Esophagus muscularis mucosa (tissue), 4 donors: ENCODE data around the gene LIN52. TPM values are rescaled to one million over a fixed set of nuclear protein-coding genes. Genes with fewer than 3 reads are reported as not detected.

ENCODE experiments used
- DNase-seq: peaks from one replicate; pipeline ENCODE4 v3.0.0-alpha.2; 2017; ENCODE audit errors: extremely low spot score
- H3K27ac ChIP-seq, 4 donors: fragments of 200-600 bp; sonication (generic); replicated peaks in 1 of 4; 1 replicate in 3 of 4; 2 replicates in 1 of 4; pipeline ENCODE4 v1.5.1; 2016 to 2019; ENCODE audit warnings: mild to moderate bottlenecking in 1 of 4
- H3K27me3 ChIP-seq, 4 donors: fragments of 200-600 bp; sonication (generic); one replicate each; pipeline versions ENCODE4 v1.5.1 to v1.6.0; 2016 to 2019
- H3K36me3 ChIP-seq, 4 donors: fragments of 200-600 bp; sonication (generic); one replicate each; pipeline ENCODE4 v1.5.1; 2016 to 2019
- H3K4me1 ChIP-seq, 4 donors: fragments of 200-600 bp; sonication (generic); one replicate each; pipeline ENCODE4 v1.5.1; 2016 to 2019
- H3K4me3 ChIP-seq, 4 donors: fragments of 200-600 bp; sonication (generic); 1 replicate in 2 of 4; 2 replicates in 2 of 4; pipeline ENCODE4 v1.5.1; 2016 to 2019; ENCODE audit warnings: mild to moderate bottlenecking in 4 of 4, moderate library complexity in 1 of 4
- H3K9me3 ChIP-seq, 4 donors: fragments of 200-600 bp; sonication (generic); 1 replicate in 3 of 4; 2 replicates in 1 of 4; pipeline ENCODE4 v1.5.1; 2016 to 2019
- CTCF ChIP-seq, 3 experiments: fragments of 200-600 bp in 2 of 3; fragments of 450-650 bp in 1 of 3; sonication (generic) in 2 of 3; IDR thresholded peaks; one replicate each; pipeline ENCODE4 v1.5.1; 2017 to 2019; ENCODE audit warnings: antibody characterized with exemption in 3 of 3, mild to moderate bottlenecking in 2 of 3, moderate library complexity in 1 of 3
- EP300 ChIP-seq: sonication (generic); formaldehyde crosslinking; IDR thresholded peaks from one replicate; pipeline ENCODE4 v1.6.1; 2017; ENCODE audit warnings: antibody characterized with exemption
- POLR2A ChIP-seq: fragments of 450-650 bp; IDR thresholded peaks from one replicate; pipeline ENCODE4 v1.6.1; 2017; ENCODE audit warnings: antibody characterized with exemption, moderate library complexity, mild to moderate bottlenecking, low read depth
- POLR2AphosphoS5 ChIP-seq, 2 donors: sonication (generic); formaldehyde crosslinking; IDR thresholded peaks; one replicate each; pipeline ENCODE4 v1.6.1; 2017; ENCODE audit warnings: antibody characterized with exemption in 2 of 2
- WGBS: methylation state at CpG from one replicate; pipeline ENCODE4 v1.1.5; 2018; 5-methylcytosine and 5-hydroxymethylcytosine counted together
- intact Hi-C: fragments of 100-400 bp; cut with DNase I; formaldehyde crosslinking; loops from one replicate; pipeline ENCODE4 v1.15.1; 2023
- total RNA-seq, 4 donors: library from RNA; depleted of rRNA; stranded (reverse); fragments of >200 nt; gene quantifications; one replicate each; pipeline versions ENCODE4 v1.1.0 to v1.2.1, GENCODE V29; 2016

The LIN52 gene
- total RNA-seq, 4 donors from 2014 or later = 8.4 to 13.5 (median 11.7) TPM

DNA sequence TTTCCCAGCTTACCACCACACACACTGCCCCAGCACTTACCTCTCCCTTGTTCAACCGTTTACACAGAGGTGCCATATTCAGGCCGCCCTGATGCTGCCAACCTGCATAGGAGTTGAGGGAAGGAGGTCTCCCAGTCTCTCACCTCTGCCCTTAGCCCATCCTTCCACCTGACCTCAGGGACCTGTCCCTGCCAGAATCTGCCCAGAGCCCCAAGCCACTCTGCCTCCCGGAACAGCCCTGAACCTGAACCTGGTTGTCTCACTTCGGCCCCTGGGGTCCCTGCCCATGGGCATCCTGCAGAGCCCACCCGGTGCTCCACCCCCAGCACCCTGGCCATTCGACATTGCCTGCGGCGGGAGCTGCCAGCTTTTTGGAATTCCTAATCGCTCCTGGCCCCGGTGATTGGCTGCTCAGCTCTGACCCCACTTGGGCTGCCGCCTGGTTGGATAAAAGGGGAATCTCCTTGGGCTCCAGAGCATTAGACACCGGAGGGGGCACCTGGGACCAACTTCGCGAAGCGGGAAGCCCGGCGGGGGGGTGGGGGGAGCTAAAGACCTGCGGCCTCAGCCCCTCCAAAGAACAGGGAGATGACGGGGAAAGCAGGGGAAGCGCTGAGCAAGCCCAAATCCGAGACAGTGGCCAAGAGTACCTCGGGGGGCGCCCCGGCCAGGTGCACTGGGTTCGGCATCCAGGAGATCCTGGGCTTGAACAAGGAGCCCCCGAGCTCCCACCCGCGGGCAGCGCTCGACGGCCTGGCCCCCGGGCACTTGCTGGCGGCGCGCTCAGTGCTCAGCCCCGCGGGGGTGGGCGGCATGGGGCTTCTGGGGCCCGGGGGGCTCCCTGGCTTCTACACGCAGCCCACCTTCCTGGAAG, 154.5 kb downstream of the LIN52 start, which contains the start of gene VSX2:
Gene VSX2, plus strand, starts transcription at position 476 of the 874 bp plus-strand sequence. Its CDS starts 113 bp downstream, at position 589.
- TF ChIP-seq POLR2AphosphoS5 (IDR thresholded peaks at IDR 0.05) (no peak), CTCF (IDR thresholded peaks at IDR 0.05) (no peak), POLR2A (no peak), EP300 (no peak)
- H3K4me1 ChIP-seq = peaks cover 30 to 31% (median 31%) of the 10 kb centered on the region in 4 donors
- H3K27ac ChIP-seq = no peak within 1 kb of the TSS
- H3K27me3 ChIP-seq = peaks cover 18 to 84% (median 55%) of the 10 kb centered on the region in 4 donors
- WGBS = 31% methylated on average over 3 of the region's 40 CpGs
- H3K36me3 ChIP-seq = no peaks in the 10 kb centered on the region
- H3K4me3 ChIP-seq = peak within 1 kb of the TSS; percentile 40 to 51 (median 44)
- intact Hi-C loops = no loop called here
- DNase-seq = no peak
- H3K9me3 ChIP-seq = no peaks in the 10 kb centered on the region

- H3K27me3 ChIP-seq = peaks cover 18 to 87% (median 58%) of the 10 kb centered on the region in 4 donors
- DNase-seq = no peak
- H3K4me1 ChIP-seq = peaks cover 30 to 31% (median 31%) of the 10 kb centered on the region in 4 donors
- no peaks in the 10 kb centered on the region for H3K9me3 ChIP-seq
- H3K36me3 ChIP-seq = no peaks in the 10 kb centered on the region
- intact Hi-C loops = no loop called here
- H3K4me3 ChIP-seq = peak overlapping the region; percentile 40 to 51 (median 44)
- 6% methylated on average over 38 of the region's 94 CpGs for WGBS
- TF ChIP-seq POLR2A = no peak
- no peak for TF ChIP-seq CTCF (IDR thresholded peaks at IDR 0.05)
- TF ChIP-seq POLR2AphosphoS5 (IDR thresholded peaks at IDR 0.05) = peak; percentile 21 to 48
- TF ChIP-seq EP300 = no peak
- no peak overlapping the region for H3K27ac ChIP-seq
Observed at GRCh38 chr14:74239848-74240793, 155.4 kb downstream of the LIN52 start.

GRCh38 chr14:74240794-74241651, 156.3 kb downstream of the LIN52 start:
- H3K4me3 ChIP-seq = peak overlapping the region; percentile 40 to 51 (median 44)
- H3K27me3 ChIP-seq = peaks cover 18 to 96% (median 60%) of the 10 kb centered on the region in 4 donors

More at GRCh38 chr14:74240794-74241651, 156.3 kb downstream of the LIN52 start:
- Histone ChIP-seq H3K9me3 (no peaks in the 10 kb centered on the region), H3K4me1 (peaks cover 30 to 31% (median 31%) of the 10 kb centered on the region in 4 donors), H3K36me3 (no peaks in the 10 kb centered on the region), H3K27ac (no peak overlapping the region)
- no peak for TF ChIP-seq EP300
- TF ChIP-seq POLR2A = no peak
- no peak for TF ChIP-seq CTCF (IDR thresholded peaks at IDR 0.05)
- no peak for TF ChIP-seq POLR2AphosphoS5 (IDR thresholded peaks at IDR 0.05)
- no peak for DNase-seq
- 5% methylated on average over 27 of the region's 80 CpGs for WGBS
- intact Hi-C loops = no loop called here
